ENCODE data around the gene TMEM250. TPM values are rescaled to one million over a fixed set of nuclear protein-coding genes. Genes with fewer than 3 reads are reported as not detected.

TMEM250 gene
- total RNA-seq, 2 experiments from 2014 or later: 6.5 to 7.9 TPM

GRCh38 chr9:136115206-136115605 lies 3.5 kb downstream of the TMEM250 start:
- ATAC-seq (ENCODE audit: poor library complexity): no peak
- no peak overlapping the region for H3K4me3 ChIP-seq (ENCODE audit: low read length)
- Mint-ChIP-seq H3K36me3 (ENCODE audit: low read depth) (peaks cover 5% of the 10 kb centered on the region), H3K27ac (peak overlapping the region; percentile 67), H3K4me3 (no peak overlapping the region), H3K4me1 (ENCODE audit: low read depth) (peaks cover 45% of the 10 kb centered on the region), H3K9me3 (no peaks in the 10 kb centered on the region), H3K27me3 (no peaks in the 10 kb centered on the region)
- TF ChIP-seq, protein P1, sequence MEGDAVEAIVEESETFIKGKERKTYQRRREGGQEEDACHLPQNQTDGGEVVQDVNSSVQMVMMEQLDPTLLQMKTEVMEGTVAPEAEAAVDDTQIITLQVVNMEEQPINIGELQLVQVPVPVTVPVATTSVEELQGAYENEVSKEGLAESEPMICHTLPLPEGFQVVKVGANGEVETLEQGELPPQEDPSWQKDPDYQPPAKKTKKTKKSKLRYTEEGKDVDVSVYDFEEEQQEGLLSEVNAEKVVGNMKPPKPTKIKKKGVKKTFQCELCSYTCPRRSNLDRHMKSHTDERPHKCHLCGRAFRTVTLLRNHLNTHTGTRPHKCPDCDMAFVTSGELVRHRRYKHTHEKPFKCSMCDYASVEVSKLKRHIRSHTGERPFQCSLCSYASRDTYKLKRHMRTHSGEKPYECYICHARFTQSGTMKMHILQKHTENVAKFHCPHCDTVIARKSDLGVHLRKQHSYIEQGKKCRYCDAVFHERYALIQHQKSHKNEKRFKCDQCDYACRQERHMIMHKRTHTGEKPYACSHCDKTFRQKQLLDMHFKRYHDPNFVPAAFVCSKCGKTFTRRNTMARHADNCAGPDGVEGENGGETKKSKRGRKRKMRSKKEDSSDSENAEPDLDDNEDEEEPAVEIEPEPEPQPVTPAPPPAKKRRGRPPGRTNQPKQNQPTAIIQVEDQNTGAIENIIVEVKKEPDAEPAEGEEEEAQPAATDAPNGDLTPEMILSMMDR (IDR thresholded peaks at IDR 0.05): no peak
- peaks cover 85% of the 10 kb centered on the region for H3K4me1 ChIP-seq (ENCODE audit: insufficient read depth, low read length)
- intact Hi-C loops (cut with DNase I, micrococcal nuclease): loop anchor here in 1 of 2 experiments (5.0 kb wide), 1 partner anchor 247 kb away; the partner anchor contains the start of gene DNLZ
- ChIA-PET POLR2A (no interaction called here), CTCF (no interaction called here)
- DNase-seq: no peak
- no peaks in the 10 kb centered on the region for H3K9me3 ChIP-seq (ENCODE audit: control insufficient read depth in 1 of 2, insufficient read depth in 1 of 2, low read length in 2 of 2)
- H3K36me3 ChIP-seq (ENCODE audit: insufficient read depth, low read length): peaks cover 19% of the 10 kb centered on the region
- no peak overlapping the region for H3K27ac ChIP-seq (ENCODE audit: low read depth in 1 of 2, low read length in 2 of 2)
- H3K27me3 ChIP-seq (ENCODE audit: control insufficient read depth in 1 of 2, insufficient read depth in 2 of 2, low read length in 2 of 2): no peaks in the 10 kb centered on the region

DNA sequence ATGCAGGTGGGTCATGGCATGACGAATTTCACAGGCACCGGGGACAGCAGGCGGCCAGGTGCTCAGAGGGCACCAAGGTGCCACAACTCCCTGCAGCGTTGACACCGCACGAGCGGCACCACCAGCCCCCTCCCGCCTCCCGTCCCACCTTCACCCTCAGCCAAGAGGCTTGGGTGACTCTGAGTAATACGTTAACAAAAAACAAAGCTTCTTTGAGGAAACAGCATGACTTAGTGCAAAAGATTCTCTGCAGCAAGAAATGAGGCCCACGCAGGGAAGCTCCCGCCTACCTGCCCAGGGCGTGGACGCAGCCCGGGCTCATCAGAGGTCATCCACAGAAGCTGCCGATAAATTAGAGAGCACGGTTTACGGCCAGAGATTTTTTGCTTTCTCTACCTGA lies 4.1 kb downstream of the TMEM250 start:
- Mint-ChIP-seq H3K36me3 (ENCODE audit: low read depth) (peaks cover 5% of the 10 kb centered on the region), H3K27me3 (no peaks in the 10 kb centered on the region), H3K9me3 (no peaks in the 10 kb centered on the region), H3K4me1 (ENCODE audit: low read depth) (peaks cover 49% of the 10 kb centered on the region), H3K27ac (peak overlapping the region; percentile 67), H3K4me3 (peak overlapping the region; percentile 69)
- intact Hi-C loops (cut with DNase I, micrococcal nuclease): loop anchor here in 1 of 2 experiments (5.0 kb wide), 1 partner anchor 248 kb away; the partner anchor contains the start of gene DNLZ
- Histone ChIP-seq H3K4me3 (ENCODE audit: low read length) (no peak overlapping the region), H3K27me3 (ENCODE audit: control insufficient read depth in 1 of 2, insufficient read depth in 2 of 2, low read length in 2 of 2) (no peaks in the 10 kb centered on the region), H3K4me1 (ENCODE audit: insufficient read depth, low read length) (peaks cover 85% of the 10 kb centered on the region), H3K27ac (ENCODE audit: low read depth in 1 of 2, low read length in 2 of 2) (no peak overlapping the region), H3K36me3 (ENCODE audit: insufficient read depth, low read length) (peaks cover 19% of the 10 kb centered on the region), H3K9me3 (ENCODE audit: control insufficient read depth in 1 of 2, insufficient read depth in 1 of 2, low read length in 2 of 2) (no peaks in the 10 kb centered on the region)
- DNase-seq (no peak), ATAC-seq (ENCODE audit: poor library complexity) (no peak)
- POLR2A ChIA-PET: no interaction called here
- TF ChIP-seq, protein P1 (IDR thresholded peaks at IDR 0.05): no peak
- CTCF ChIA-PET: no interaction called here

DNA sequence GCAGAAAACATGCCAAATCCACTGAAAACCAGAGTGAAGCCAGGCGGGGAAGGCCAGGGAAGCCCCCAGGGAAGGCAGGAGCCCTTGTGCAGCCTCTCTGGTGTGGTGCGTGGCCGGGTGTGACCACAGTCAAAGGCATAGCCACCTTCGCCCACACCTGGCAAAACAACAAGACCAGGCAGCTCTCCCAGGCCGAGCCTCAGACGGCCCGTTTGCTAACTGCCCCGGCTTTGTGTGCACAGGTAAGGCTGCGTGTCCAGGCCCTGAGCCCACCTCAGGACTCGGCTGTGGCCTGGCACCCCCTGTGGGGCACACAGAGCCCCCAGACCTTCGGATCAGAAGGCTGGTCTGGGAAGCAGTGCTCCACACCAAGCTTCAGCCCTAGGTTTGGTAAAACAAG lies 6.1 kb downstream of the TMEM250 start:
- peaks cover 5% of the 10 kb centered on the region for H3K36me3 Mint-ChIP-seq (ENCODE audit: low read depth)
- Histone ChIP-seq H3K27me3 (ENCODE audit: control insufficient read depth in 1 of 2, insufficient read depth in 2 of 2, low read length in 2 of 2) (no peaks in the 10 kb centered on the region), H3K4me1 (ENCODE audit: insufficient read depth, low read length) (peaks cover 96% of the 10 kb centered on the region), H3K9me3 (ENCODE audit: control insufficient read depth in 1 of 2, insufficient read depth in 1 of 2, low read length in 2 of 2) (no peaks in the 10 kb centered on the region), H3K27ac (ENCODE audit: low read depth in 1 of 2, low read length in 2 of 2) (peak overlapping the region; percentile 38 to 66), H3K4me3 (ENCODE audit: low read length) (no peak overlapping the region), H3K36me3 (ENCODE audit: insufficient read depth, low read length) (peaks cover 19% of the 10 kb centered on the region)
- CTCF ChIA-PET: no interaction called here
- peak overlapping the region; percentile 88 for H3K27ac Mint-ChIP-seq
- ATAC-seq (ENCODE audit: poor library complexity) (no peak), DNase-seq (no peak)
- H3K4me3 Mint-ChIP-seq: peak overlapping the region; percentile 67
- intact Hi-C loops (cut with DNase I, micrococcal nuclease): no loop called here
- peaks cover 67% of the 10 kb centered on the region for H3K4me1 Mint-ChIP-seq (ENCODE audit: low read depth)
- H3K9me3 Mint-ChIP-seq: no peaks in the 10 kb centered on the region
- TF ChIP-seq, protein P1 (IDR thresholded peaks at IDR 0.05): no peak
- POLR2A ChIA-PET: no interaction called here
- H3K27me3 Mint-ChIP-seq: no peaks in the 10 kb centered on the region

Measured in CD4-positive, alpha-beta T cell (primary cell).